PFSK-1 (cell line): ENCODE results near the gene MTTP.

ENCODE experiments used
- FOXP2 ChIP-seq: optimal IDR thresholded peaks from 2 replicates; pipeline ENCODE3; 2011; ENCODE audit warnings: borderline replicate concordance, control low read depth, inconsistent platforms; ENCODE audit not compliant: insufficient read depth; ENCODE audit errors: extremely low read length, extremely low read depth
- POLR2AphosphoS5 ChIP-seq: IDR thresholded peaks from 2 replicates; pipeline ENCODE4 v1.6.1; 2012; ENCODE audit warnings: low read depth, mild to moderate bottlenecking, control low read depth, low read length, moderate library complexity
- REST ChIP-seq, 2 experiments: IDR thresholded peaks; 2 replicates each; pipeline versions ENCODE4 v1.6.1 to v1.8.0; 2011 to 2012; ENCODE audit warnings: low read depth in 2 of 2, low read length in 2 of 2, control low read depth in 1 of 2, inconsistent platforms in 1 of 2, mild to moderate bottlenecking in 1 of 2, moderate library complexity in 1 of 2; ENCODE audit not compliant: insufficient read depth in 1 of 2
- SIN3A ChIP-seq: IDR thresholded peaks from 2 replicates; pipeline ENCODE4 v1.6.1; 2012; ENCODE audit warnings: mild to moderate bottlenecking, low read length, moderate library complexity, borderline replicate concordance; ENCODE audit not compliant: insufficient read depth
- TAF1 ChIP-seq: IDR thresholded peaks from 2 replicates; pipeline ENCODE4 v1.6.1; 2012; ENCODE audit warnings: low read length, control low read depth, borderline replicate concordance; ENCODE audit not compliant: insufficient read depth

The MTTP gene

GRCh38 chr4:99636422-99636821 lies 61.8 kb downstream of the MTTP start:
- TF ChIP-seq POLR2AphosphoS5 (no peak), REST (IDR thresholded peaks at IDR 0.05; ENCODE audit: insufficient read depth in 1 of 2, low read depth in 2 of 2, low read length in 2 of 2) (no peak), TAF1 (no peak)

- TF ChIP-seq FOXP2 = no peak
- no peak for TF ChIP-seq REST (IDR thresholded peaks at IDR 0.05; ENCODE audit: insufficient read depth in 1 of 2, low read depth in 2 of 2, low read length in 2 of 2)
- TF ChIP-seq TAF1 = no peak
- no peak for TF ChIP-seq SIN3A
- TF ChIP-seq POLR2AphosphoS5 = no peak
These were observed 62.5 kb downstream of the MTTP start for GRCh38 chr4:99637174-99637573.

- TF ChIP-seq REST (IDR thresholded peaks at IDR 0.05; ENCODE audit: insufficient read depth in 1 of 2, low read depth in 2 of 2, low read length in 2 of 2) = no peak
- no peak for TF ChIP-seq SIN3A
- no peak for TF ChIP-seq FOXP2
- TF ChIP-seq POLR2AphosphoS5 = no peak
- TF ChIP-seq TAF1 = no peak
These were observed 66.1 kb downstream of the MTTP start for GRCh38 chr4:99640676-99641075.

GRCh38 chr4:99642725-99643489 lies 68.3 kb downstream of the MTTP start:
- TF ChIP-seq FOXP2 (no peak), POLR2AphosphoS5 (no peak), TAF1 (no peak), REST (IDR thresholded peaks at IDR 0.05; ENCODE audit: insufficient read depth in 1 of 2, low read depth in 2 of 2, low read length in 2 of 2) (no peak)

GRCh38 chr4:99644453-99644852 lies 69.8 kb downstream of the MTTP start:
- TF ChIP-seq TAF1 (no peak), POLR2AphosphoS5 (no peak)
